ENCODE measurements around the gene NEDD9. TPM values are rescaled to one million over a fixed set of nuclear protein-coding genes. Genes with fewer than 3 reads are reported as not detected.

NEDD9 gene
- total and polyA plus RNA-seq, 2 of the 13 experiments (the other 11 are each of a cell fraction or from before 2014, with no cell fraction given), result 27.1 to 389 TPM

DNA sequence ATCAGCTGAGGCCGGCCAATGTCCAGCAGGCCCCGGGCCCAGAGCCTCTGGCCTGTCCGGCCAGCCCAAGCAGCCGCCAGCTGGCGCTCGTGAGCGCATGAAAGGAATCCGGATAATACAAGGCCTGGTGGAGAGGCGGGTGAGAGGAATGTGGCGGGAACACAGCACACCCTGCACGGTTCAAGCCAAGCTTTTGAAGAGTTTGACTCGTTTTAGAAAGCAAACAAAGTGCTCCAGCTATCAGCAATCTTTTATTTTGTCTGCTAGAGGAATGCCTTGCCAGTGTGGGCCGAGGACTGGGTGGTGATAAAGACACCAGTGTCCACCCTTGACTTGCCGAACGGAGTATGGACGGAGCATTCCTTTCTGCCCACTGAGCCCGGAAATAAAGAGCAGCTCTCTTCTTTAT lies 9.3 kb upstream of the NEDD9 start (continued):
- TF ChIP-seq, protein P1, sequence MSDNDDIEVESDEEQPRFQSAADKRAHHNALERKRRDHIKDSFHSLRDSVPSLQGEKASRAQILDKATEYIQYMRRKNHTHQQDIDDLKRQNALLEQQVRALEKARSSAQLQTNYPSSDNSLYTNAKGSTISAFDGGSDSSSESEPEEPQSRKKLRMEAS (IDR thresholded peaks at IDR 0.05), result peak; percentile 96
- TF ChIP-seq MLLT10 (CRISPR knock-in tag; IDR thresholded peaks at IDR 0.05) (no peak), HDAC2 (CRISPR knock-in tag; IDR thresholded peaks at IDR 0.05) (peak; percentile 85), ZNF317 (CRISPR knock-in tag; IDR thresholded peaks at IDR 0.05) (peak; percentile 70; the same call in 1 of the 2 replicates), IRF2 (CRISPR knock-in tag; IDR thresholded peaks at IDR 0.05) (peak; percentile 85; the same call in 1 of the 2 replicates), NCOA1 (CRISPR knock-in tag; IDR thresholded peaks at IDR 0.05) (no peak), MIER3 (CRISPR knock-in tag; IDR thresholded peaks at IDR 0.05; ENCODE audit: borderline replicate concordance) (peak; percentile 85), RFX5 (IDR thresholded peaks at IDR 0.05; ENCODE audit: low read depth, low read length) (no peak), PAF1 (CRISPR knock-in tag; IDR thresholded peaks at IDR 0.05) (no peak)
- TF ChIP-seq, protein P2, sequence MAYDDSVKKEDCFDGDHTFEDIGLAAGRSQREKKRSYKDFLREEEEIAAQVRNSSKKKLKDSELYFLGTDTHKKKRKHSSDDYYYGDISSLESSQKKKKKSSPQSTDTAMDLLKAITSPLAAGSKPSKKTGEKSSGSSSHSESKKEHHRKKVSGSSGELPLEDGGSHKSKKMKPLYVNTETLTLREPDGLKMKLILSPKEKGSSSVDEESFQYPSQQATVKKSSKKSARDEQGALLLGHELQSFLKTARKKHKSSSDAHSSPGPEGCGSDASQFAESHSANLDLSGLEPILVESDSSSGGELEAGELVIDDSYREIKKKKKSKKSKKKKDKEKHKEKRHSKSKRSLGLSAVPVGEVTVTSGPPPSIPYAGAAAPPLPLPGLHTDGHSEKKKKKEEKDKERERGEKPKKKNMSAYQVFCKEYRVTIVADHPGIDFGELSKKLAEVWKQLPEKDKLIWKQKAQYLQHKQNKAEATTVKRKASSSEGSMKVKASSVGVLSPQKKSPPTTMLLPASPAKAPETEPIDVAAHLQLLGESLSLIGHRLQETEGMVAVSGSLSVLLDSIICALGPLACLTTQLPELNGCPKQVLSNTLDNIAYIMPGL (CRISPR knock-in tag; IDR thresholded peaks at IDR 0.05; ENCODE audit: borderline replicate concordance in 1 of 2, low read depth in 1 of 2), result peak; percentile 66 to 93; a peak in 3 of 4 replicates
- TF ChIP-seq, protein P3, sequence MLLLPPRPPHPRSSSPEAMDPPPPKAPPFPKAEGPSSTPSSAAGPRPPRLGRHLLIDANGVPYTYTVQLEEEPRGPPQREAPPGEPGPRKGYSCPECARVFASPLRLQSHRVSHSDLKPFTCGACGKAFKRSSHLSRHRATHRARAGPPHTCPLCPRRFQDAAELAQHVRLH (CRISPR knock-in tag; IDR thresholded peaks at IDR 0.05; ENCODE audit: borderline replicate concordance, low read depth), result peak; percentile 88
- TF ChIP-seq, protein P4, sequence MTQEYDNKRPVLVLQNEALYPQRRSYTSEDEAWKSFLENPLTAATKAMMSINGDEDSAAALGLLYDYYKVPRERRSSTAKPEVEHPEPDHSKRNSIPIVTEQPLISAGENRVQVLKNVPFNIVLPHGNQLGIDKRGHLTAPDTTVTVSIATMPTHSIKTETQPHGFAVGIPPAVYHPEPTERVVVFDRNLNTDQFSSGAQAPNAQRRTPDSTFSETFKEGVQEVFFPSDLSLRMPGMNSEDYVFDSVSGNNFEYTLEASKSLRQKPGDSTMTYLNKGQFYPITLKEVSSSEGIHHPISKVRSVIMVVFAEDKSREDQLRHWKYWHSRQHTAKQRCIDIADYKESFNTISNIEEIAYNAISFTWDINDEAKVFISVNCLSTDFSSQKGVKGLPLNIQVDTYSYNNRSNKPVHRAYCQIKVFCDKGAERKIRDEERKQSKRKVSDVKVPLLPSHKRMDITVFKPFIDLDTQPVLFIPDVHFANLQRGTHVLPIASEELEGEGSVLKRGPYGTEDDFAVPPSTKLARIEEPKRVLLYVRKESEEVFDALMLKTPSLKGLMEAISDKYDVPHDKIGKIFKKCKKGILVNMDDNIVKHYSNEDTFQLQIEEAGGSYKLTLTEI (CRISPR knock-in tag; conservative IDR thresholded peaks at IDR 0.05), result no peak
- TF ChIP-seq, protein P5, sequence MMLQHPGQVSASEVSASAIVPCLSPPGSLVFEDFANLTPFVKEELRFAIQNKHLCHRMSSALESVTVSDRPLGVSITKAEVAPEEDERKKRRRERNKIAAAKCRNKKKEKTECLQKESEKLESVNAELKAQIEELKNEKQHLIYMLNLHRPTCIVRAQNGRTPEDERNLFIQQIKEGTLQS (CRISPR knock-in tag; IDR thresholded peaks at IDR 0.05), result peak; percentile 45; the same call in 1 of the 2 replicates
- TF ChIP-seq, protein P6, sequence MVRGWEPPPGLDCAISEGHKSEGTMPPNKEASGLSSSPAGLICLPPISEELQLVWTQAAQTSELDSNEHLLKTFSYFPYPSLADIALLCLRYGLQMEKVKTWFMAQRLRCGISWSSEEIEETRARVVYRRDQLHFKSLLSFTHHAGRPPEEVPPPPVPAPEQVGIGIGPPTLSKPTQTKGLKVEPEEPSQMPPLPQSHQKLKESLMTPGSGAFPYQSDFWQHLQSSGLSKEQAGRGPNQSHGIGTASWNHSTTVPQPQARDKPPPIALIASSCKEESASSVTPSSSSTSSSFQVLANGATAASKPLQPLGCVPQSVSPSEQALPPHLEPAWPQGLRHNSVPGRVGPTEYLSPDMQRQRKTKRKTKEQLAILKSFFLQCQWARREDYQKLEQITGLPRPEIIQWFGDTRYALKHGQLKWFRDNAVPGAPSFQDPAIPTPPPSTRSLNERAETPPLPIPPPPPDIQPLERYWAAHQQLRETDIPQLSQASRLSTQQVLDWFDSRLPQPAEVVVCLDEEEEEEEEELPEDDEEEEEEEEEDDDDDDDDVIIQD (CRISPR knock-in tag; IDR thresholded peaks at IDR 0.05; ENCODE audit: low read depth), result peak; percentile 85
- TF ChIP-seq, protein P7, sequence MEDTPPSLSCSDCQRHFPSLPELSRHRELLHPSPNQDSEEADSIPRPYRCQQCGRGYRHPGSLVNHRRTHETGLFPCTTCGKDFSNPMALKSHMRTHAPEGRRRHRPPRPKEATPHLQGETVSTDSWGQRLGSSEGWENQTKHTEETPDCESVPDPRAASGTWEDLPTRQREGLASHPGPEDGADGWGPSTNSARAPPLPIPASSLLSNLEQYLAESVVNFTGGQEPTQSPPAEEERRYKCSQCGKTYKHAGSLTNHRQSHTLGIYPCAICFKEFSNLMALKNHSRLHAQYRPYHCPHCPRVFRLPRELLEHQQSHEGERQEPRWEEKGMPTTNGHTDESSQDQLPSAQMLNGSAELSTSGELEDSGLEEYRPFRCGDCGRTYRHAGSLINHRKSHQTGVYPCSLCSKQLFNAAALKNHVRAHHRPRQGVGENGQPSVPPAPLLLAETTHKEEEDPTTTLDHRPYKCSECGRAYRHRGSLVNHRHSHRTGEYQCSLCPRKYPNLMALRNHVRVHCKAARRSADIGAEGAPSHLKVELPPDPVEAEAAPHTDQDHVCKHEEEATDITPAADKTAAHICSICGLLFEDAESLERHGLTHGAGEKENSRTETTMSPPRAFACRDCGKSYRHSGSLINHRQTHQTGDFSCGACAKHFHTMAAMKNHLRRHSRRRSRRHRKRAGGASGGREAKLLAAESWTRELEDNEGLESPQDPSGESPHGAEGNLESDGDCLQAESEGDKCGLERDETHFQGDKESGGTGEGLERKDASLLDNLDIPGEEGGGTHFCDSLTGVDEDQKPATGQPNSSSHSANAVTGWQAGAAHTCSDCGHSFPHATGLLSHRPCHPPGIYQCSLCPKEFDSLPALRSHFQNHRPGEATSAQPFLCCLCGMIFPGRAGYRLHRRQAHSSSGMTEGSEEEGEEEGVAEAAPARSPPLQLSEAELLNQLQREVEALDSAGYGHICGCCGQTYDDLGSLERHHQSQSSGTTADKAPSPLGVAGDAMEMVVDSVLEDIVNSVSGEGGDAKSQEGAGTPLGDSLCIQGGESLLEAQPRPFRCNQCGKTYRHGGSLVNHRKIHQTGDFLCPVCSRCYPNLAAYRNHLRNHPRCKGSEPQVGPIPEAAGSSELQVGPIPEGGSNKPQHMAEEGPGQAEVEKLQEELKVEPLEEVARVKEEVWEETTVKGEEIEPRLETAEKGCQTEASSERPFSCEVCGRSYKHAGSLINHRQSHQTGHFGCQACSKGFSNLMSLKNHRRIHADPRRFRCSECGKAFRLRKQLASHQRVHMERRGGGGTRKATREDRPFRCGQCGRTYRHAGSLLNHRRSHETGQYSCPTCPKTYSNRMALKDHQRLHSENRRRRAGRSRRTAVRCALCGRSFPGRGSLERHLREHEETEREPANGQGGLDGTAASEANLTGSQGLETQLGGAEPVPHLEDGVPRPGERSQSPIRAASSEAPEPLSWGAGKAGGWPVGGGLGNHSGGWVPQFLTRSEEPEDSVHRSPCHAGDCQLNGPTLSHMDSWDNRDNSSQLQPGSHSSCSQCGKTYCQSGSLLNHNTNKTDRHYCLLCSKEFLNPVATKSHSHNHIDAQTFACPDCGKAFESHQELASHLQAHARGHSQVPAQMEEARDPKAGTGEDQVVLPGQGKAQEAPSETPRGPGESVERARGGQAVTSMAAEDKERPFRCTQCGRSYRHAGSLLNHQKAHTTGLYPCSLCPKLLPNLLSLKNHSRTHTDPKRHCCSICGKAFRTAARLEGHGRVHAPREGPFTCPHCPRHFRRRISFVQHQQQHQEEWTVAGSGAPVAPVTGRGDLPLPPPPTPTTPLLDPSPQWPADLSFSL (CRISPR knock-in tag; IDR thresholded peaks at IDR 0.05), result no peak

All from HepG2 (cell line).